Adrenal gland (tissue), 5 donors: ENCODE results near the gene UBE2O.

ENCODE experiments used
- CTCF ChIP-seq, 6 experiments: fragments of 450-650 bp in 4 of 6; fragments of 200-600 bp in 2 of 6; sonication (generic) in 1 of 6; IDR thresholded peaks; 1 replicate in 5 of 6; 2 replicates in 1 of 6; pipeline versions ENCODE4 v1.5.1 to v1.8.0; 2016 to 2021; ENCODE audit warnings: antibody characterized with exemption in 6 of 6, mild to moderate bottlenecking in 2 of 6, moderate library complexity in 1 of 6
- POLR2A ChIP-seq, 2 donors: fragments of 450-650 bp; IDR thresholded peaks; one replicate each; pipeline ENCODE4 v1.6.1; 2017; ENCODE audit warnings: antibody characterized with exemption in 2 of 2, mild to moderate bottlenecking in 2 of 2, moderate library complexity in 1 of 2
- donor health status: DM: no; HTN: no; CAD: no.

- TF ChIP-seq CTCF (IDR thresholded peaks at IDR 0.05) (no peak), POLR2A (IDR thresholded peaks at IDR 0.05) (no peak)
Measured at GRCh38 chr17:76461765-76462555, 9.0 kb upstream of the UBE2O start.
